ENCODE measurements around the gene TH. TPM values are rescaled to one million over a fixed set of nuclear protein-coding genes. Genes with fewer than 3 reads are reported as not detected.

The TH gene
- total and polyA plus RNA-seq, 9 of the 15 experiments (the other 6 are each of a cell fraction or from before 2014, with no cell fraction given): not detected

GRCh38 chr11:2207773-2208621 is 36.4 kb upstream of the TH start:
- 2% methylated on average over 24 of the region's 24 CpGs for WGBS (ENCODE audit: insufficient coverage, low coverage, missing lambda C conversion rate)
- FAIRE-seq: no peak
- H3K36me3 ChIP-seq (ENCODE audit: control insufficient read depth, insufficient read depth, low read length): no peaks in the 10 kb centered on the region
- POLR2A ChIA-PET: interaction anchor here (0.6 kb wide), 1 partner anchor 56 kb away, joined by 3 read pairs; no protein-coding TSS in a partner anchor
- no peaks in the 10 kb centered on the region for H3K9me3 ChIP-seq (replicated peaks; ENCODE audit: control insufficient read depth, insufficient read depth, low read depth, low read length)
- in situ Hi-C loops (cut with MboI): loop anchor here (10.0 kb wide), 1 partner anchor 307 kb away; no protein-coding TSS in a partner anchor
- H3K27me3 ChIP-seq (ENCODE audit: control insufficient read depth in 2 of 2, insufficient read depth in 2 of 2, low read length in 2 of 2): peaks cover 14 to 56% of the 10 kb centered on the region in 2 experiments
- CTCF ChIA-PET (ENCODE audit: low intra/inter-chr PET ratio): no interaction called here
- H3K9me1 ChIP-seq (ENCODE audit: control insufficient read depth, insufficient read depth, low read length): no peaks in the 10 kb centered on the region
- no peak for ATAC-seq
- DNase-seq (ENCODE audit: extremely low read depth in 1 of 4, low spot score in 3 of 4): peak in 1 of 4 experiments; percentile 2
- H3K9ac ChIP-seq (ENCODE audit: insufficient read depth in 1 of 2, low read depth in 2 of 2, low read length in 2 of 2): no peak overlapping the region
- H3K4me2 ChIP-seq (ENCODE audit: insufficient read depth, low read length): no peak overlapping the region
- BruUV-seq (replicated peaks): no TSS peak
- no peak overlapping the region for H3K4me3 ChIP-seq
- H3K79me2 ChIP-seq (ENCODE audit: control insufficient read depth, insufficient read depth, low read length): no peaks in the 10 kb centered on the region
- H2AFZ ChIP-seq (ENCODE audit: low read depth, low read length): no peak overlapping the region
- intact Hi-C loops (cut with micrococcal nuclease): no loop called here
- peaks cover 0 to 28% of the 10 kb centered on the region in 2 experiments; a peak in 2 of 5 replicates for H3K4me1 ChIP-seq (replicated peaks in 1 of 2; ENCODE audit: control insufficient read depth in 2 of 2, insufficient read depth in 2 of 2, low read length in 2 of 2)
- H4K20me1 ChIP-seq (replicated peaks; ENCODE audit: control insufficient read depth, insufficient read depth, low read length): no peaks in the 10 kb centered on the region
- no peak overlapping the region for H3K27ac ChIP-seq (ENCODE audit: extremely low read depth, low read depth, low read length)
- TF ChIP-seq TRIM28 (IDR thresholded peaks at IDR 0.05): no peak
- TF ChIP-seq HNRNPK (IDR thresholded peaks at IDR 0.05; ENCODE audit: low read depth, low read length, poor library complexity, severe bottlenecking): no peak
- TF ChIP-seq PML (IDR thresholded peaks at IDR 0.05; ENCODE audit: low read length): no peak
- TF ChIP-seq PTBP1 (IDR thresholded peaks at IDR 0.05; ENCODE audit: low read depth, low read length): no peak
- no peak for TF ChIP-seq MYNN (IDR thresholded peaks at IDR 0.05)
- no peak for TF ChIP-seq MYNN (CRISPR knock-in tag; IDR thresholded peaks at IDR 0.05)
- no peak for TF ChIP-seq ZNF239 (CRISPR knock-in tag; IDR thresholded peaks at IDR 0.05)
- TF ChIP-seq RBFOX2 (IDR thresholded peaks at IDR 0.05; ENCODE audit: low read depth, low read length): no peak
- no peak for TF ChIP-seq ARID3A (IDR thresholded peaks at IDR 0.05; ENCODE audit: borderline replicate concordance, low read depth, low read length)
- TF ChIP-seq ZNF77 (CRISPR knock-in tag; IDR thresholded peaks at IDR 0.05): no peak
- no peak for TF ChIP-seq HINFP (tag; conservative IDR thresholded peaks at IDR 0.05; ENCODE audit: low read depth)
- no peak for TF ChIP-seq ZNF212 (CRISPR knock-in tag; IDR thresholded peaks at IDR 0.05)
- no peak for TF ChIP-seq OTX1 (CRISPR knock-in tag; IDR thresholded peaks at IDR 0.05)
- no peak for TF ChIP-seq ZBTB11 (CRISPR knock-in tag; IDR thresholded peaks at IDR 0.05)
- TF ChIP-seq TAF9B (IDR thresholded peaks at IDR 0.05; ENCODE audit: partially characterized antibody): no peak
- no peak for TF ChIP-seq BACH1 (tag; IDR thresholded peaks at IDR 0.05)

All from K562 (cell line).